Measurements from ENCODE around the gene DHX32.

Gene DHX32

GRCh38 chr10:125802131-125802530 lies 79.0 kb downstream of the DHX32 start:
- TF ChIP-seq CTCF (IDR thresholded peaks at IDR 0.05; ENCODE audit: insufficient read depth, low read depth, low read length, missing control alignments): no peak
- no peak for DNase-seq (ENCODE audit: low read depth)
- H3K4me3 ChIP-seq (ENCODE audit: low read depth, low read length): no peak overlapping the region

- no peak for TF ChIP-seq CTCF (IDR thresholded peaks at IDR 0.05; ENCODE audit: insufficient read depth, low read depth, low read length, missing control alignments)
- DNase-seq (ENCODE audit: low read depth): no peak
- no peak overlapping the region for H3K4me3 ChIP-seq (ENCODE audit: low read depth, low read length)
Observed at GRCh38 chr10:125801574-125801973, 79.5 kb downstream of the DHX32 start.

GRCh38 chr10:125799451-125800182 lies 81.5 kb downstream of the DHX32 start:
- DNase-seq (ENCODE audit: low read depth): no peak
- no peak for TF ChIP-seq CTCF (IDR thresholded peaks at IDR 0.05; ENCODE audit: insufficient read depth, low read depth, low read length, missing control alignments)
- H3K4me3 ChIP-seq (ENCODE audit: low read depth, low read length): no peak overlapping the region

- DNase-seq (ENCODE audit: low read depth): no peak
- no peak for TF ChIP-seq CTCF (IDR thresholded peaks at IDR 0.05; ENCODE audit: insufficient read depth, low read depth, low read length, missing control alignments)
- H3K4me3 ChIP-seq (ENCODE audit: low read depth, low read length): no peak overlapping the region
Observed at GRCh38 chr10:125797994-125798662, 83.0 kb downstream of the DHX32 start.

GRCh38 chr10:125797424-125797823 lies 83.7 kb downstream of the DHX32 start:
- H3K4me3 ChIP-seq (ENCODE audit: low read depth, low read length): no peak overlapping the region
- no peak for DNase-seq (ENCODE audit: low read depth)
- no peak for TF ChIP-seq CTCF (IDR thresholded peaks at IDR 0.05; ENCODE audit: insufficient read depth, low read depth, low read length, missing control alignments)

- no peak for TF ChIP-seq CTCF (IDR thresholded peaks at IDR 0.05; ENCODE audit: insufficient read depth, low read depth, low read length, missing control alignments)
- DNase-seq (ENCODE audit: low read depth): no peak
- H3K4me3 ChIP-seq (ENCODE audit: low read depth, low read length): no peak overlapping the region
Observed at GRCh38 chr10:125795637-125796190, 85.4 kb downstream of the DHX32 start.

Data from GM12865 (cell line).